ENCODE results near the gene ADGRG2.
A peak's percentile ranks its signal among the peaks of the same experiment; 100 is the strongest.
"Not testable (repeated sequence)": the region's sequence is repeated elsewhere in the genome, so short reads cannot be mapped to it uniquely, and the experiment has no call there.

The ADGRG2 gene

DNA sequence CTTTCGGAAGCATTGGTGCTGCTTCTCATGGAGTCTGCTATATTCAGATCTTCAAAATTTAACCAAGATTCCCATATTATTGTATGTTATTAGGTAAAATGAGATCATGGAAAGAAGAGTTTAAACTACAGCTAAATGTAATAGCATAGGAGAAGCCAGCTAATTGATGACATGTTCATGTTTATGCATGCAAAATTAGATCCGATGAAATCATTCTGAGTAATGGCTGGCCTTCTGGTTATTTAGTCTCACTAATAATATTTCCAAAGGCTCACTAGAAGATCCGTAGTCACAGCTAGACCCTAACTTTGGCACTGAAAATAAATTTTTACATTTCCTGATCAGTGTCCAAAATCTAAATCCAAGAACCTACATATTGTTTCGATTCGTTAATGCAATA lies 118.5 kb downstream of the ADGRG2 start:
- no peak for DNase-seq

DNA sequence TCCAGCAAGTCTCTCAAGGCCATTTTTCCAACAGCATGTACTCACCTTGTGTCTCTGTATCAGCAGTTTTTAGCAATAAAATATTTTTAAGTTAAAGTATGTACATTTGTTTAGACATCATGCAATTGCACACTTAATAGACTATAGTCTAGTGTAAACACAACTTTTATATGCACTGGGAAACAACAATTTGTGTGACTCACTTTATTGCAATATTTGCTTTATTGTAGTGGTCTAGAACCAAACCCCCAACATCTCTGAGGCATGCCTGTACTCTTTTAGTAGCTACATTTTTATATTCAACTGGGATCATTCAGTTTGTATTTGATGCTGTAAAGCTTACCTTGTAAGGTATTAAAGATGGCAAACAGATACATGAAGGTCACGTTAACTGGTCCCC lies 123.6 kb downstream of the ADGRG2 start:
- no peak for DNase-seq

DNA sequence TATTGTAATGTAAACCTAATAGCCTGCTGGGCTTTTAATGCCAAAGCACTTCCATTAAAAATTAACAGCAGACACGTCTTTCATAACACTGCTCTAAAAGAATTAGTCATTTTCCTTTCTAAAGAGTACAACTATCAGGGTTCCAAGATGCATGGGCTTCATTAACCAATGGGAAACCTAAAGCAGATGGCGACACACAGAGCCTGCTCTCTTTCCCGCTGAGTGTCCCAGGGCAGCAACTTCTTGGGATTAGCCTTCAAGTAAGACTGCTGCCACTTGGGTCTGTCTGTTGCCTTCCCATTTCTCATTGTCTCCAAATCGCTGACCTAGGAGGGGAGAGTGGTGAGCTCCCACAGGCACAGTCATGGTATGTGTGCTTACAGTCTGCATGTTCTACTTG lies 124.4 kb downstream of the ADGRG2 start:
- no peak for DNase-seq

DNA sequence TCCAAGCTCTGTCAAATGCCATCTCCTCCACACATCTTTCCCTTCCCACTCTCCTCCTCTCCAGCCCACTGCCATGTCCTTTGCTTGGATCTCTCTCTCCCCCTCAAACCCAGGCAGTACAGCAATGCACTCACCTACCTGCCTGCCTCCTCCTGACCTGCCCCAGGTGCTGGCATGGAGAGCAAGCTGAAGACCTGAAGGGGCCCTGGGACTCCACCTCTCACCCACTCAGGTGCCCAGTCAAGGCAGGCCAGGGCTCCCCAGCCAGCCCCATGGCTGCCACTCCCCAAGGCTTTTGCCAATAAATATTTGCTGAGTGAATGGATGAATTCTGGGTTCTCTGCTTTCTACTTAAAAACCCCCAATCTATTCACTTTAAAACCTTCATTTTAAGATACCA lies 125.7 kb downstream of the ADGRG2 start:
- no peak for DNase-seq

DNA sequence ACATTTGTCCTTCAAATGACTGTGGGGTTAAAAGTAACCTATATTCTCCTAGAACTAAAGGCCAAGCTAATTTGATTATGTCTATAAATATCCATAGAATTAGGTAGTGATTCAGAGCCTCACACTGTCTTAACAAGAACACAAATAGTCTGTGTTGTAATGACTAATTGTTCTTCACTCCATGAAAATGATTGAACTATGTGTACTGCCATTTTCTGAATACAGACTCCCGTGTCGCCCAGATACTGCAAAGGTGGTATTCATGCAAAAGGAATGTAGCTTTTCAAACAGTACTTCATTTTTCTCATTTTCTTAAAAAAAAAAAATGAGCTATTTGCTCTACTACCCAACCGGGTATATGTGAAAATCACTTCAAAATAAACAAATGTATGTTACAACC lies 127.0 kb downstream of the ADGRG2 start:
- peak; percentile 82 for DNase-seq

DNA sequence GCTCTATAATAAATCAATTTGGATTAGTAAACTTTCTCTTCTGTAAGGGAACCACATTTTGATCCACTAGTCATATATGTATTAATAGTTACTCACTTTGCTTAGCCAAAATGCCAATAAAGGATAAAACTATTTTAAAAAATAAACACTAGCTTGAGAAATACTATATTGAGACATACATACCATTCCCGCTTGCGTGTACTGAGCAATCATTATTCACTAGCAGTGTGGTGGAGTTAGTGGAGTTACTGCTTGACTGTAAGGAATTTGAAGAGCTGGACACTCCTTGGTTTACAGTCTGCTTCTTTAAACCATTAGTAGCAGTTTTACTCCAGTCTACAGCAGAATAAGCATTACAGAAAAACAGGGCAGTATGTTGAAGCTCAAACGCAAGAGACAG lies 127.6 kb downstream of the ADGRG2 start:
- DNase-seq: peak; percentile 90

DNA sequence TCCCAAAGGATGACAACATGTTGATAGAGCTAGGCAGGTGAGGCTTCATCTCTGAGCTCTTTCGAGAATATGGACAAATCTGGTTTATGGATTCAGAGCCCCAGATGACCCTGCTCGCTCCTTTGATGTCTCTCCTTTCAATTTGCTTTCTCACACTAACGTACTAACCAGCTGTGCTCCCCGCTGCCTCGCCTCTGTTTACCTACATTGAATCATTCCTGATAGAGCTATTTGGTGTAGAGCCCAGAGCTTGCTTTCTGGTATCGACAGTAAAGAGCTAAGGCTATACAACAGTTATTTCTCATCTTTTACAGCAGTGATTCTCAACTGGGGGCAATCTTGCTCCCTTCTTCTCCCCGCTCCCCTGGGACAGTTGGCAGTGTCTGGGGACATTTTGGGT lies 129.4 kb downstream of the ADGRG2 start:
- DNase-seq: no peak

DNA sequence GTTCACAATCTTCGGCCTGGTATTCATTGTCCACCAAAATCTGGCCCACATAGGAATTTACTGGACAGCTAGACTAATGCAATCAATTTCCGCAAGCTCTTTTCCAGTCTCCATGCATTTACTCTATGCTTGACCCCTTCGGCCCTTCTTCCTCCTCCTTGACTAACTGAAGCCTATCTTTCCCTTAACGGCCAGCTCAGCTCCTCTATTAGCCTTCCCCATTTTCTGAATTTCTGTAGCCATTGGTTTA lies 137.2 kb downstream of the ADGRG2 start:
- no peak for DNase-seq

DNA sequence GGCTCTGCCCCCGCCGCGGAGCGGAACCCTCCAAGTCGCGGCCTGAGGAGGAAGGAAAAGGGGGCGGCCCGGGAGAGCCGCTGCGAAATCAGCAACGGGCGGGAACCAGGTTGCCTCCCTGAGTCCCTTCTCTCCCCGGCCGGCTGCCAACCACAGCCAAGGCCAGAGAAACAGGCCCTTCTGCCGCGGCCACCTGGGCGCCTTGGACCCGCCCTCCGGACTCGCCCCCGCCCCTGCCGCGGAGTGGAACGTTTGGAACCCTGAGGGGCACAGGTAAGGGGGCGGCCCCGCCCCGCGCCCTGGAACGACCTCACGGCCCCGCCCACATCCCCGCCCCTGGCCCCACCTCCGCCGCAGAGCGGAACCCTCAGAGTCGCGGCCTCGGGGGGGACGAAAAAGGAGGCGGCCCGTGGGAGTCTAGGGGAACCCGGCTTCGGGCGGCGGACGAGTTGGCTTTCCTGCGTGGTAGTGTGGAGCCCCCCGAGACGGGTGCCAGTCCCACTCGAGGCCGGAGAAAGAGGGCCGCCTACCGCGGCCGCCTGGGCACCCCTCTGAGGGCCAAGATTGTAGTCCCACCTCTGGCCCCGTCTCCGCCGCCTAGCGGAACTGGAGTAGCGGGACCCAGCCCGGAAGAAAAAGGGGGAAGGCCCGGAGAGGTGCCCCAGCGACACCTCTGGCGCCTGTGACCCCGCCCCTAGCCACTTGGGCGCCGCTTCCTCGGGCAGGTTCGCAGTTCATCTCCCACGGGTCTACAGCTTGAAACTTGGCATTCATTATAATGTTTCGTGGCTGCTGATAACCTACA lies 137.7 kb downstream of the ADGRG2 start:
- peak; percentile 81 for DNase-seq

DNA sequence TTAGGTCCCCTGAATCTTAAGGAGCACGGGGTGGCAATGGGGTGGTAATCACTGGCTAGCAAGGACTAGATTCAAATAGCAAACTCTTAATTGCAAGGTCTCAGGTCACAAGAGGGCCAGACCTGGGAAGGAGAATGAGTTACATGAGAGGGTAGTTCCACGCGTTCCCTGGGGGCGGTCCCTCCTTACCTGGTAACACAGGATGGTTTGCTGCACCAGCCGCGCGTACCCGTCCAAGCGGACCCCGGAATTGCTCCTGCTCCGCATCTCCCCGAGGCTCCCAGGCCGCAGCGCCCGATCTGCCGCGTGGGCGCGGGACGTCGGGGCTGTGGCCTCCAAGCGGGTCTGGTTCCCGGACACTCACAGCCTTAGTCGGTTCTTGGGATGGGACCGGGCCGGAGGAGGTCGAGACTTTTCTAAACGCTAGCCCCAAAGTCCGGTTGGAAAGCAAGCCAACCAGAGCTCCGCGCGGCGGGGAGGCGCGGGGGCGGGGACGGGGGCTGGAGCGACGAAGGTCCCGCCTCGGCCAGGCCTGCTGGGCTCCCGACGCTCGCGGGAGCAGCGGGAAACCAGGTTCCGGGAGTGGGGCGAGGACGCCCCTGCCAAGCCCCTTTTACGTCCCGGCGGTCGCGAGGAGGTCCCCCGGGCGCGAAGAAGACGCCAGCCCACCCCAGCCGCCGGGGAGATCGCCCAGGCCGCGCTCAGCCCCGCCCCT lies 138.4 kb downstream of the ADGRG2 start, which contains the start of gene PHKA2:
TSS of gene PHKA2 (minus strand) at position 449 of the 715 bp plus-strand sequence. CDS start at position 267, 182 bp downstream.
- DNase-seq: no peak

DNA sequence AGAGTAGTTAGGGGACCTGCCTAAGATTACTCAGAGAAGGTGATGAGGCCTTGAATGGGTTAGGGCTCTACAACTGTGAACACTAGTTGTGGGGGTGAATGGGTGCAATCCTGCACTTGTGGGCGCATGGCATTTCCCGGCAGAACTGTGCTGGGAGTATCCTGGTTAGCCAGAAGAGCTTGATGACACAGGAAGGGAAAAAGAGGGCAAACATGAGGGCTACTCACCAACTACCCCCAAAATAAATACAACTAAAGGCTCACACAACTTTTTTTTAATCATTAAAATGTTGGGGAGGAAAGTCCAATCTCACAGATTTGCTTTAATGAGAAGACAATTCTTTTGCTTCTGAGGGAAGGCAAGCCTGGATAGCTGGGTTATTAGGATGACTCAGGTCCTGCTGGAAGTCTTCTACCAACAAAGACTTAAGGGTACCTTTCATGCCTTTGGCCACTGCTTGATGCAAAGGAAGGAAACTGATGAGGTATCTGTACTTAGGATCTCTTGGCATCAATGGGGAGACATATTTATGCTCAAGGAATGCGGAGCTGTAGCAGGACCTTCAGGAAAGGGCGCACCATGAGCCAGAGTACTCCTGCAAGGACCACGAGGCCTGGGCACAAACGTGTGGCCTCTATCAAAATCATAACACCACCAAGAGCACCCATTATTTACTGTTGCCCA lies 141.0 kb downstream of the ADGRG2 start:
- DNase-seq: no peak

DNA sequence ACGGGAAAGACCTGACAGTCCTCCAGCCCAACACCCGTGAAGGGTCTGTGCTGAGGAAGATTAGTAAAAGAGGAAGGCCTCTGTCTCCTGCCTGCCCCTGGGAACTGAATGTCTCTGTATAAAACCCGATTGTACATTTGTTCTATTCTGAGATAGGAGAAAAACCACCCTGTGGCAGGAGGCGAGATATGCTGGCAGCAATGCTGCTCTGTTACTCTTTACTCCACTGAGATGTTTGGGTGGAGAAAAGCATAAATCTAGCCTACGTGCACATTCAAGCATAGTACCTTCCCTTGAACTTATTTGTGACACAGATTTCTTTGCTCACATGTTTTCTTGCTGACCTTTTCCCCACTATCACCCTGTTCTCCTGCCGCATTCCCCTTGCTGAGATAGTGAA lies 142.0 kb downstream of the ADGRG2 start:
- not testable (repeated sequence) for DNase-seq

DNA sequence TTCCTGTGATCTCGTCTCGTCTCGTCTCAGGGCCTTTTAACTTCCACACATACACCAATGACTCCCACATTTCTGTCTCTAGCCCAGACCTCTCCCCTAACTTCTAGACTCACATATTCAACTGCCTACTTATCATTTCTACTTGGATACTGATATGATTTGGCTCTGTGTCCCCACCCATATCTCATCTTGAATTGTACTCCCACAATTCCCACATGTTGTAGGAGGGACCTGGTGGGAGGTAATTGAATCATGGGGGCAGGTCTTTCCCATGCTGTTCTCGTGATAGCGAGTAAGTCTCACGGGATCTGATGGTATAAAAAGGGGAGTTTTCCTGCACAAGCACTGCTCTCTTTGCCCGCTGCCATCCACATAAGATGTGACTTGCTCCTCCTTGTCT lies 147.3 kb downstream of the ADGRG2 start:
- no peak for DNase-seq

DNA sequence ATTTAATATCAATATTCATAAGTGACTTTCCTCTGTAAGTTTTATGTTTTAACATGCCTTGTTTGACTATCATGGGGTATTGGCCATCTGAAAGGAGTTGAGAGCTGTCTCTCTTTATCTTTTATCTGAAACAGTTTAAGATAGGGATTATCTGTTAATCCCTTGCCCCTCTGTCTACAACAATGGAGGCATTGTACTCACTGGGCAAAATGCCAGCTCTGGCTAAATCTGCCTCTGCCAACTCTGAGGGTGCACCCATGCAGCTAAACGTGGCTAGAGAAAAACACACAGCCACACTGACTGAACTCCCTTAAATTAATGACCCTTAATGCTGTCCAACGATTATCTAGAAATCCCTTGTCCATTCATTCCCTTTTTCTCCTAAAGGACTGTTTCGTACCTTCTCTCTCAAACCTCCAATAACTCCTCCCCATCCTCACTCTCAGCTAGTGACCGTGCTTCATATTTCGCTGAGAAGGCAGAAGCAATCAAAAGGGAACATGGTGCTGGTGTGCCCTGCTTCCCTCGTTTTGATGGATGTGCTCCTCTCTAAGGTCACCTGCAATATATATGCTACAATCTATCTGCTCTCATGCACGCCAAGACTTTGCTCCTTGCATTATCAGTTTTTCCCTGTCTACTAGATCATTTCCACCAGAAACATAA lies 148.6 kb downstream of the ADGRG2 start:
- no peak for DNase-seq

DNA sequence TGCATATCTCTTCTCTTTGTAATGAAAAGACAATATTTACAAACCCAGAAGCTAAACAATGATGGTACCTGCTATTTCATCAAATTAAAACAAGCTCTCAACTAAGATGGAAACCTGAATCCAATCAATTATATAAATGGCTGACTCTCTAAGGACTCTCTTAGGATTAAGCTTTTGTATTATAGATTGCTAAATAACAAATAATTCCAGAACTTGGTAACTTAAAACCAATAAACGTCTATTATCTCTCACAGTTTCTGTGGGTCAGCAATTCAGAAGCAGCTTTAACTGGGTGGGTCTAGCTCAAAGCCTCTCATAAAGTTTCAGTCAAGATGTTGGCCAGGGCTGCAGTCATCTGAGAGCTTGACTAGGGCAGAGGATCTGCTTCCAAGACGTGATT lies 150.8 kb downstream of the ADGRG2 start:
- DNase-seq: no peak

DNA sequence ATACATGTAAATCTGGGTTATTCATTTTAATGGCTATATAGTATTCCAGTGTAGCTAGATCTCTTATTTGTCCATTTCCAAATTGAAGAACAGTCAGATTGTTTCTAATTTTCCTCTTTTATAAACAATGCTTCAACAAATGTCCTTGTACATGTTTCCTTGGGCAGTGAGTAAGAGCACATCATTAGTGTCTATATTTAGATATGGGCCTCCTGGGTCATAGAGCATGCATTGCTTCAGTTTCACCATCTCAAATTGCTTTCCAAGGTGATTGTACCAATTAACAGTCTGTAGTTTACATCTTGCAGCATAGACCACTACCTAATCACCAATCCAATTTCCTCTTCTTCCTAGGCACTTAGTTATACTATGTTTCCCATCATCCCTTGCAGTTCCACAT lies 151.8 kb downstream of the ADGRG2 start:
- DNase-seq: no peak

DNA sequence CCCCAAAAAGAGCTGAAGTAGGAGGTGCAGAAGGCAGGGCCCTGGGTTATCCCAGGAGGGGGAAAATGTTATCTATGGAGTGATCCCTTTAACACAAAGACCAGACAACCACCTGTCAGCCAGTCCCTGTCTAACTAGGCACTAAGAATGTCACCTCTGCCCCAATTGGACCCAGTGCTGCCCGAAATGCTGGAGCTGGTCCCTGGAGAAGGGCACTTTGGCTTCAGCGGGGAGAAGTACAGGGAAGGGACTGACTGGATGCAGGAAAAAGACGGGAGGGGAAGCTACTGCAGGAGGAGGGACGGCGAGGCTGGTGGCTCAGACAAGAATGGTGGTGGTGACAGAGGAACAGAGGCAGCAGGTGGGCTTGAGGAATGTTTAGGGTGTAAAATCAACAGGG lies 155.6 kb downstream of the ADGRG2 start:
- no peak for DNase-seq

DNA sequence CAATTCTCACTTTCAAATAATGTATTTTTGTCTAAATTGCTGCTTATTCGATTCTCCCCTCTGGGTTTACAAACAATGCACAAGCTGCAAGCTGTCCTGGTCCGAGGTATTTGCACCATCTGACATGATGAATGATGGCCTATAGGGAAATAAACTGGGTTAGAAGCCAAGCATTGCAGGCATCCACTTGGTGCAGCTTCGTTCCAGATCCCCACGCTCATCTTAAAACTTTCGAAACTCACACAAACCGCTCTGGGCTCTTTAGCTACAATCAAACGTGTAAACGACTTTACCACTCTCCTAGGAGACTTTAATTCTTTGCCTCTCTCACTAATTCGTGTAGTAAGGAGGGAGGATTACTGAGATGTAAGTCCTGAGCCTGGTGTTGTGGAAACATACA lies 157.4 kb downstream of the ADGRG2 start:
- DNase-seq: no peak

DNA sequence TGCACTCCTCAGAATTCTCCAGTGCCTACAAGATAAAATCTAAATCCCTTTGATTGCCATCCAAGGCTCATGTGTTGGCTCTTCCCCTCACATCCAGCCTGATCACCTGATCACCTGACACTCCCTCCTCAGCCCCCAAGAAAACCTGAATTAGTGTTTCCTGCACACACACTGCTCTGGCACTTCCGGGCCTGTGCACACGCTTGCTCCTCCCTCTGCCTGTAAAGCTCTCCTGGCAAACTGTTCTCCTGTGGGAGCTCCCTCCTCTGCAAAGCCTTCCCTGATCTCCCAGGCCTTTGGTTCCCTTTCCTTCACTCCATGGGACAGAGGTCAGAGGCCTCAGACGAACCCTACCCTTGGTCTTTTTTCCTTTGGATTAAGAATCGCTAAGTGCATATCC lies 158.2 kb downstream of the ADGRG2 start:
- DNase-seq: no peak

DNA sequence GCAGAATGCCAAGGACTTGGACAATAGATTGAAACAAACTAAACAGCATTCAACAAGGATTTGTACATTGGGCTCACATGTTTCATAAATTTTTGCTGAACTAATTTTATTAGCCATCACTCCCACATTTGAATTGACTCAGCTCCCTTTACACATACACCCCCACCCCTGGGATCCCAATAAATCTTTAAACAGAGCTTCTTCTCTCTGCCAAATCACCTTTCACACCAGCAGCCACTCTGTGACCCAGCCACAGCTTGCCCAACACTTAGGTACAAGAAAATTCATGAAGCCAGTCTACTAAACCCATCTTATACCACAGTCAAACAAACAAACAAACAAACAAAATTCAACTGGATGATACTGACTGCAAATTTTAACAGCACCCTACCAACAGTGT lies 159.9 kb downstream of the ADGRG2 start:
- DNase-seq: no peak

DNA sequence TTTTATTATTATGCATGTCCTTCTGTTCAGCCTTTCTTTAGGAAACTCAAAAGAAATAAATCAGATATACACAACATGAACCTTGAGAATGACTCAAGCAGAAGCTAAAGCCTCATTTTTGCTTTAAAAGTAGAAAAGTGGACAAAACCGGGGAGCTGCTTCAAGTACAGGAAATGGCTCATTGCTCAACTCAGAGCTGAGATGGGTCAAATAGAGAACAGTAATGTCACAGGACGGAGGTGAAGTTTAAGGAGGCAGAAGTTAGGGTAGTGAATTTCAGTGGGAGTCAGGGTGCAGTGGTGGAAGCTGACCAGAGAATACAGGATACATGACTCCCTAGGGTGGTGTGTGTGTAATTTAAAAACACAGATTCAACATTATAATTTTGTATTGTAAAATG lies 160.6 kb downstream of the ADGRG2 start:
- no peak for DNase-seq

DNA sequence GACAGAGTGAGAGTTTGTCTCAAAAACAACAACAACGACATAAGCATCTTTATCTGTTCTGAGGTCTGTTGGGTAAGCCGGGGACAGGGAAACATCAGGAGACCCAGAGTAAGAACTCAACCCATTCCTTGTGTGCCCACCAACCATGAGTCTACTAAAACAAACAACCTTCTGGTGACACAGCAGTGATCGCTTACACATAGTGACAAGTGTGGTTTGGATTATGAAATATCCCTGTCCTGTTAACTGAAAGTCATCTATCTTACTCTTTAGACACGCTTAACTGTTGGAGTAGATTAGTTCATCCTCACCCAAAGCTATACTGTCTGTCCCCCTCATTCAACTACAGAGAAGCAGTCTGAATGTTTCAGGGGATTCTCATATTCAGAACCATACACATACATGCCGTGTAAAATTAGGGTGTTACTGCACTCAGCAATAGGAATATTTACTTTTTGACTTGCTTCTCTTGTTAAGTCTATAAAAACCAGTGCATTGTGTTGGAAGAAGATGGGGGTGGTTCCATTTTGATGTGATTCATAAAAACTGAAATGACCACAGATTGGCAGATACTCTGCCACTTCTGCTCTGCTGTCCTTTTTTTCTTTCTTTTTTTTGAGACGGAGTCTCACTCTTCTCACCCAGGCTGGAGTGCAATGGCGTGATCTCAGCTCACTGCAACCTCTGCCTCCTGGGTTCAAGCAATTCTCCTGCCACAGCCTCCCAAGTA lies 165.8 kb downstream of the ADGRG2 start:
- DNase-seq: no peak

DNA sequence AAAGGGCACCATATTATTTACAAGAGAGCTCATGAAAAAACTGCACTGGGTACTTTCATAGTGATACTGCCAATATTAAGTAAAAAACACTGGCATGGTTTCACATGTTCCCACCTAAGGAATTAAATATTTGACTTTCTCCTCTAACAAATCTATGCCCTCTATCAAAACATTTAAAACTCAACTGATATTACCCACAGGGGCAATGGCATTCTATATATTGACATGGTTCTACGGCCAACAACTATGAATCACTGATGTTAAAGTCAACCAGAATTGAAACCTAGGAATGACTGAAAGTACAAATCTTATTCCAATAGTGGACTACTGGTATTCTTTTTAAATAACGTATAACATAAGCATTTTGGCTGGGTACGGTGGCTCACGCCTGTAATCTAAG lies 166.6 kb downstream of the ADGRG2 start:
- DNase-seq: no peak

All from fibroblast of skin of back (primary cell).